ENCODE results near the gene PIEZO1. TPM values are rescaled to one million over a fixed set of nuclear protein-coding genes. Genes with fewer than 3 reads are reported as not detected.
A peak's percentile ranks its signal among the peaks of the same experiment; 100 is the strongest.

PIEZO1 gene
- total RNA-seq, 2 donors from 2014 or later, result 84.1 to 97.0 TPM

DNA sequence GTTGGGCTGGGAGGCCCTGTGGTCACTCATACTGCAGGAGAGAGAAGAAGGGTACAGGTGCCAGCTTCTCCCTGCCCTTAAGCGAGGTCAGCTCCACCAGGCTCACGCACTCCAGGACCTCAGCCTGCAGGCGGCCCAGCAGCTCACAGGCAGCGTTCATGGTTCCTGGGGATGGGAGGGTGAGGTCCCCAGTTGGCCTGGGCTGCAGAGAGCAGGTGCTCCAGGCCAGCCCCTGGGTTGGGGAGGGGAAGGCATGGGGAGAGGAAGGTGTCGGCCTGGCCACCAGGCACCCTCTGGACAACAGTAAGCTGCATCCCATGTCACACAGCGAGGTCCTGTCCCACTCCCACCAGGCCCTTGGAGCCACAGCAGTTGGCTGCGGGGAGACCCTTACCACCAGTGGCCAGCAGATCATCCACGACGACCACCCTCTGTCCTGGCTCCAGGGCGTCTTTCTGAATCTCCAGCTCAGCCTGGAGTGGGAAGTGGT lies 24.7 kb upstream of the PIEZO1 start:
- Mint-ChIP-seq H3K9me3 (no peaks in the 10 kb centered on the region), H3K27ac (peak overlapping the region; percentile 26), H3K4me1 (peaks cover 5% of the 10 kb centered on the region), H3K36me3 (ENCODE audit: low read depth) (peaks cover 27% of the 10 kb centered on the region), H3K4me3 (peak overlapping the region; percentile 75), H3K27me3 (ENCODE audit: insufficient read depth) (no peaks in the 10 kb centered on the region)
- H3K27ac ChIP-seq (ENCODE audit: low read depth, low read length), result no peak overlapping the region
- H3K9ac ChIP-seq (ENCODE audit: extremely low read depth, low read length, poor library complexity, severe bottlenecking), result no peak overlapping the region
- H3K4me3 ChIP-seq (ENCODE audit: low read length), result peak overlapping the region; percentile 86
- H3K27me3 ChIP-seq (ENCODE audit: control insufficient read depth, insufficient read depth, low read length, poor library complexity, severe bottlenecking), result no peaks in the 10 kb centered on the region
- WGBS, 2 experiments (ENCODE audit: insufficient coverage in 1 of 2, insufficient read length in 1 of 2), result 91 to 94% methylated on average over 8 to 10 of the region's 10 CpGs
- TF ChIP-seq CTCF (conservative IDR thresholded peaks at IDR 0.05), result no peak
- H3K36me3 ChIP-seq (ENCODE audit: control insufficient read depth, insufficient read depth, low read length), result peaks cover 28% of the 10 kb centered on the region
- no peak for DNase-seq
- no peaks in the 10 kb centered on the region for H3K9me3 ChIP-seq (ENCODE audit: control insufficient read depth, low read length)
- H3K4me1 ChIP-seq (ENCODE audit: control insufficient read depth, insufficient read depth, low read length), result peaks cover 11% of the 10 kb centered on the region

- Histone ChIP-seq H3K9ac (ENCODE audit: extremely low read depth, low read length, poor library complexity, severe bottlenecking) (no peak overlapping the region), H3K9me3 (ENCODE audit: control insufficient read depth, low read length) (no peaks in the 10 kb centered on the region), H3K27me3 (ENCODE audit: control insufficient read depth, insufficient read depth, low read length, poor library complexity, severe bottlenecking) (no peaks in the 10 kb centered on the region), H3K36me3 (ENCODE audit: control insufficient read depth, insufficient read depth, low read length) (peaks cover 28% of the 10 kb centered on the region), H3K4me3 (ENCODE audit: low read length) (no peak overlapping the region), H3K4me1 (ENCODE audit: control insufficient read depth, insufficient read depth, low read length) (peaks cover 11% of the 10 kb centered on the region), H3K27ac (ENCODE audit: low read depth, low read length) (no peak overlapping the region)
- no peak overlapping the region for H3K4me3 Mint-ChIP-seq
- H3K27ac Mint-ChIP-seq, result no peak overlapping the region
- H3K27me3 Mint-ChIP-seq (ENCODE audit: insufficient read depth), result no peaks in the 10 kb centered on the region
- no peak for DNase-seq
- WGBS, 2 experiments (ENCODE audit: insufficient coverage in 1 of 2, insufficient read length in 1 of 2), result 84 to 93% methylated on average over 6 to 10 of the region's 10 CpGs
- no peaks in the 10 kb centered on the region for H3K9me3 Mint-ChIP-seq
- H3K4me1 Mint-ChIP-seq, result peaks cover 5% of the 10 kb centered on the region
- no peak for TF ChIP-seq CTCF (conservative IDR thresholded peaks at IDR 0.05)
- peaks cover 27% of the 10 kb centered on the region for H3K36me3 Mint-ChIP-seq (ENCODE audit: low read depth)
Measured at GRCh38 chr16:88809068-88809675, 24.2 kb upstream of the PIEZO1 start.

DNA sequence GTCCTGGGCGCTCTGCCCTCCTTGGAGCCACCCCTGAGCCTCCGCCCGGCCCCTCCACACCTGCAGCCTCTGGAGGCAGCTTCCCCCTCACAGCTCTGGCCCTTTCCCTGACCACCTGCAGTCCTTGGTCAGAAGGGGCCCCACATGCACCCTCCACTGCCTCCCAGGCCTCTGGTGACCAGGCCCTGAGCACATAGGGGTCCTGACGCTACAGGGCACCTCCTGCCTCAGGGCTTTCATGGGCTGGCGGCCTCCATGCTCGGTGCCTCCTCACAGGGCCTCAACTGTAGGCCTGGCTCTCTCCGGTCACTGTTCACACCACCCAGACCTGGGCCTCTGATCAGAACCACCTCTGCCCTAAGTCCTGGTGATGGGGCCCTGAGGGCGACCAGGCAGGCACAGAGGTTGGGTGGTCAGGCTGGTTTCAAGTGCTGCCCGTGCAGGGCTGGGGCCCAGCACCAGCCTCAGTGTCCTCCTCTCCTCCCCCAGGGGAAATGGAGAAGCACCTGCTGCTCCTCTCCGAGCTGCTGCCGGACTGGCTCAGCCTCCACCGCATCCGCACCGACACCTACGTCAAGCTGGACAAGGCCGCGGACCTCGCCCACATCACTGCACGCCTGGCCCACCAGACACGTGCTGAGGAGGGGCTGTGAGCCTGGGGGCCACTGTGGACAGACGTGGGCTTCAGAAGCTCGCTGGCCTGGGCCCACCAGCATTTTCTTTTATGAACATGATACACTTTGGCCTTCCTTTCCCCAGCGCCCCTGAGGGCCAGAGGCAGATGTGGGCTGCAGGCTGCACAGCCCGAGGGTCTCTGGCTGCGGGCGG lies 22.8 kb upstream of the PIEZO1 start:
- no peak overlapping the region for H3K9ac ChIP-seq (ENCODE audit: extremely low read depth, low read length, poor library complexity, severe bottlenecking)
- 90 to 96% methylated on average over 16 to 26 of the region's 26 CpGs for WGBS, 2 experiments (ENCODE audit: insufficient coverage in 1 of 2, insufficient read length in 1 of 2)
- H3K36me3 ChIP-seq (ENCODE audit: control insufficient read depth, insufficient read depth, low read length), result peaks cover 28% of the 10 kb centered on the region
- no peaks in the 10 kb centered on the region for H3K27me3 Mint-ChIP-seq (ENCODE audit: insufficient read depth)
- H3K27me3 ChIP-seq (ENCODE audit: control insufficient read depth, insufficient read depth, low read length, poor library complexity, severe bottlenecking), result no peaks in the 10 kb centered on the region
- H3K4me3 Mint-ChIP-seq, result no peak overlapping the region
- H3K4me1 ChIP-seq (ENCODE audit: control insufficient read depth, insufficient read depth, low read length), result peaks cover 11% of the 10 kb centered on the region
- no peak overlapping the region for H3K27ac Mint-ChIP-seq
- H3K4me1 Mint-ChIP-seq, result no peaks in the 10 kb centered on the region
- no peak overlapping the region for H3K27ac ChIP-seq (ENCODE audit: low read depth, low read length)
- no peak overlapping the region for H3K4me3 ChIP-seq (ENCODE audit: low read length)
- DNase-seq, result no peak
- peaks cover 27% of the 10 kb centered on the region for H3K36me3 Mint-ChIP-seq (ENCODE audit: low read depth)
- no peaks in the 10 kb centered on the region for H3K9me3 Mint-ChIP-seq
- no peaks in the 10 kb centered on the region for H3K9me3 ChIP-seq (ENCODE audit: control insufficient read depth, low read length)
- no peak for TF ChIP-seq CTCF (conservative IDR thresholded peaks at IDR 0.05)

Data from endodermal cell (in vitro differentiated cells).